A204.1 (cell line): ENCODE results near the gene POLR3E.
"Not testable (repeated sequence)": the region's sequence is repeated elsewhere in the genome, so short reads cannot be mapped to it uniquely, and the experiment has no call there.

Experiments
- FAIRE-seq: peaks from 2 replicates; lab custom pipeline; 2012; peaks lifted over from hg19 to GRCh38; lab: Jason Lieb, UNC

The POLR3E gene

GRCh38 chr16:22336581-22336980, 39.4 kb downstream of the POLR3E start:
- no peak for FAIRE-seq

- no peak for FAIRE-seq
These were observed 39.8 kb downstream of the POLR3E start for GRCh38 chr16:22337045-22337444.

DNA sequence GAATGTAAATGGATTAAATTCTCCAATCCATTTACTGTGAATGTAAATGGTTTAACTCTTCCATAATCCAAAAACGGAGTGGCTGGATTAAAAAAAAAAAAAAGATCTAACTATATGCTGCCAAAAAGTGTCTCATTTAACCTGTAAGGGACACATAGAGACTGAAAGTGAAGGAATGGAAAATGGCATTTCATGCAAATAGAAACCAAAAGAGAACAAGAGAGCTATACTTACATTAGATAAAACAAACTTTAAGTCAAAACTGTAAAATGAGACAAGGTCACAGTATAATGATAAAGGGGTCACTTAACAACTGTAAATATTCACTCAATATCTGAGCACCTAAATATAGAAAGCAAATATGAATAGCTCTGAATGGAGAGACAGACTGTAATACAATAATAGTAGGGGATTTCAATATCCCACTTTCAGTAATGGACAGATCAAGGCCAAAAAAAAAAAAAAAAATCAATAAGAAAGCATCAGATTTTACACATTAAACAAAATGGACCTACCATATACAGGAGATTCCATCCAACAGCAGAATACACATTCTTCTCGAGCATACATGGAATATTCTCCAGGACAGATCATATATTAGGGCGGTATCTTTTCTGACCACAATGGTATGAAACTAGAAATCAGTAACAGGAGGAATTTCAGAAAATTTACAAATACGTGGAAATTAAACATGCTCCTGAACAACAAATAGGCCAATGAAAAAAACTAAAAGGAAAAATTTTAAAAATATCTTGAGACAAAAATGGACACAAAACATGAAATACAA, 40.8 kb downstream of the POLR3E start:
- no peak for FAIRE-seq

DNA sequence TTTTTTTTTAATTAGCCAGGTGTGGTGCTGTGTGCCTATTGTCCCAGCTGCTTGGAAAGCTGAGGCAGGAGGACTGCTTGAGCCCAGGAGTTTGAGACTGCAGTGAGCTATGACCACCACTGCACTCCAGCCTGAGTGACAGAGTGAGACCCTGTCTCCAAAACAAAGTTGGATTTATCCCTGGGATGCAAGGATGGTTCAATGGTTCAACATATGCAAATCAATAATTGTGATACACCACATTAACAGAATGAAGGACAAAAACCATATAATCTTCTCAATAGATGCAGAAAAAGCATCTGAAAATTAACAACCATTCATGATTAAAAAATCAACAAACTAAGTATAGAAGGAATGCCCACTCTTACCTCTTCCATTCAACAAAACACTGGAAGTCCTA, 43.7 kb downstream of the POLR3E start:
- no peak for FAIRE-seq

GRCh38 chr16:22342082-22342481, 44.9 kb downstream of the POLR3E start:
- no peak for FAIRE-seq

DNA sequence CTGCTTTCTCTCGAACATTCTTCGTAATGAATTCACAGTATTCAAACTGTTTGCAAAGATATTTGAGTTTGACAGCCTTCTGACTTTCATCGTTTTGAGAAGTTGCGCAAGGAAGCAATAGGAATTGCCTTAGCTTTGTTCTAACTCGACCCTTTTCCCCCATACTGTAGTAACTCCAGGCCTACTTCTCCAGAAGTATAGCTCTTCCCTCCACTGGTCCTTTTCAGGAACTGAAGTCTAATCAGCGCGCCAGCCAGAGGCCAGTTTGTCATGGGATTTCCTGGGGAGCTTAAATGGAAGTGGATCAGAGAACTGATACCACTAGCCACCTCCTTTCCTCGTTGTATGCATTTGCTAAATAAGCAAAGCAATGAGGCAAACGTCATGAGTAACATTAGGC, 49.3 kb downstream of the POLR3E start:
- FAIRE-seq, result no peak

DNA sequence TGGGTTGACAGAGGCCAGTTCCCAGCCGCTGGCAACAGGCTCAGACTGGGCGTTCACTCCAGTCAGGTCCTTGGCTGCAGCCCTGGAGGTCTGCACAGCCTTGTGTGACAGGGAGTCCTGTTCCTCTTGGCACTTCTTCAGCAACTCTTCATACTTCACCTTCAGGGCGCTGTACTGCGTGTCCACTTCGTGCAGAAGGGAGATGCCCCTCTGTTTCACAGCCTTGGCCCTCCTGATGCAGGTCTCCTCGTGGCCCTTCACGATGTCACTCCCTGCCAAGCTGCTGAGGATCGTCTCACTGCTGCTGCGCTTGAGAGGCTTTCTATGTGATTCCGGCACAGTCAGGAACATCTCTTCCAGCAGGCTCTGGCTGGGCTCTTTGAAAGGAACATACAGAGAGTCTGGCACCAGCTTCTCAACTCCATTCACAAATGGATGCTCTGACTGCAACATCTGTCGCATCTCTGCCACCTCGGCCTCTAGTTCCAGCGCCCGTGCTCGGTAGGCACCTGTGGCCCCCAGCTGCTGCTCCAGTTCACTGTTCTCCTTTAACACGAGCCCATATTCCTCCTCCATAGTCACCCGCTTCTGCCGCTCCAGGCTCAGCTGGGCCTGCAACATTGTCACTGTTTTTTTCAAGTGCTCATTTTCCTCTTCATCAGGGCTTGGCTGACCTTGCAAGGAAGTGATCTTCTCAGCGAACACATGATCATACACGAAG, 50.1 kb downstream of the POLR3E start:
- FAIRE-seq, result no peak

- FAIRE-seq, result no peak
These were observed 51.1 kb downstream of the POLR3E start for GRCh38 chr16:22348291-22348690.

DNA sequence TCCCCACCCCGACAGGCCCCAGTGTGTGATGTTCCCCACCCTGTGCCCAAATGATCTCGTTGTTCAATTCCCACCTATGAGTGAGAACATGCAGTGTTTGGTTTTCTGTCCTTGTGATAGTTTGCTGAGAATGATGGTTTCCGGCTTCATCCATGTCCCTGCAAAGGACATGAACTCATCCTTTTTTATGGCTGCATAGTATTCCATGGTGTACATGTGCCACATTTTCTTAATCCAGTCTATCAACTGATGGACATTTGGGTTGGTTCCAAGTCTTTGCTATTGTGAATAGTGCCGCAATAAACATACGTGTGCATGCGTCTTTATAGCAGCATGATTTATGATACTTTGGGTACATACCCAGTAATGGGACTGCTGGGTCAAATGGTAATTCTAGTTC, 53.8 kb downstream of the POLR3E start:
- FAIRE-seq, result not testable (repeated sequence)

- FAIRE-seq, result no peak
These were observed 54.9 kb downstream of the POLR3E start for GRCh38 chr16:22352140-22352539.

- no peak for FAIRE-seq
These were observed 55.5 kb downstream of the POLR3E start for GRCh38 chr16:22352723-22353122.

GRCh38 chr16:22353191-22353919, 56.1 kb downstream of the POLR3E start:
- no peak for FAIRE-seq

DNA sequence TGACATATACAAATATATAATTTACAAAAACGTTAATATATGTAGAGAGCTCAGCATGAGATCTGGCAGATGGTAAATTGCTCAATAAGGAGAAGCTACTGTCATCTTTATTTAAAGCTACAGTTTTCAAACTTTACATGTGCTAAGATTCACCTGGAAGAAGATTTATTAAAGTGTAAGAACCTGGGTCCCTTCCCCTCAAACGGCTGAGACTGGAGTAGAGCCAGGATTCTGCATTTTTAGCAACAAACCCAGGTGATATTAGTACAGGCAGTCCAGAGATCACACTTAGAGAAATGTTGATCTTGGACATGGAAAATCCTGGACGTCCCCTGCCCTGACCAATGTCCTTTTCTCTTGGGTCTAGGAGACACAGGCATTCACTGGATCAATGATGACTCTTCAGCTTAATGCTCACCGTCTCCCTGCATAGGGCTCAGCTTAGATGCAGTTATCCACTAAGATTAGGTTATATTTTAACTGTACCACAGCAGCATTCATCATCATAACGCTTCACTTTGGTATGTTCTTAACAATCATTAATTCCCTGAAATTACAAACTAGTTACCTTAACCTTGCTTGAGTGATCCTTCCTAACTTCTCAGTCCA, 56.8 kb downstream of the POLR3E start:
- FAIRE-seq, result no peak

DNA sequence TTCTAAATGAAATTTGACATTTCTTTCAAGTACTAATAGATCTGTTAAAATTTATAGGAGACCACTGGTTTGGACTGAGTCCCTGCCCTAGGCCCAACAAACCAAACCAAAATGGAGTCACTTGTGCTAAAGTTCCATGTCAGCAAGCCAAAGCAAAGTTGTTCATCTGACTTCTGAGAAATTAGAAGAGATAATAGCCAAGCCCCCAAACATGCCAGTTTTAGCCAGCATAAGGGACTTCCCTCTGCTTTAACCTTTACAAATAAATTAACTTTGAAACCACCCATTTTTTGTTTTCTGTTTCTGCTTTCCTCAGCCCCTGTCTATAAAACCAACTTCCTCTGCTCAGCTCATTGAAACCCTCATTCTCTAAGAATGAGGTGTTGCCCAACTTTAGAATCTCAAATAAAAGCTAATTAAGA, 58.3 kb downstream of the POLR3E start:
- no peak for FAIRE-seq

DNA sequence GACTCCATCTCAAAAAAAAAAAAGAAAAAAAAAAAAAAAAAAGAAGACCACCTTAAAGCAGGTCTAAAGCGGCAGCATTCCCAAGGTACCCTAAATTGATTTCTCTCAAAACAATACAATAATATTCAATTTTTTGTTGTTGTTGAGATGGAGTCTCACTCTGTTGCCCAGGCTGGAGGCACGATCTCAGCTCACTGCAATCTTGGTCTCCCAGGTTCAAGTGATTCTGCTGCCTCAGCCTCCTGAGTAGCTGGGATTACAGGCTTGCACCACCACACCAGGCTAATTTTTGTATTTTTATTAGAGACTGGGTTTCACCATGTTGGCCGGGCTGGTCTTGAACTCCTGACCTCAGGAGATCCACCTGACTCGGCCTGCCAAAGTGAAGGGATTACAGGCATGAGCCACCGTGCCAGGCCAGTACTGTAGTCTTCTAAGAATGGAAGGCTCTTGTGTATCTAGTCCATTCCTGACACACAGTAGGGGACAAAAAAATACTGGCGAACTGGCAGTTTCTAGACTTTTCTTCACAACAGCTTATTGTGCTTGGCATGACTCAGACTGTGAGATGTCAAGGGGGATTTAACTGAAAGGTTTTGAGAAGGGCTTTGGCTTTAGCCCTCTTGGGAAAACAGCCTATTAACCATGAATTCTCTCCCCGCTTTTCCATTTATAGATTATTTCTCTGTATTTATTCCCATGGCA, 59.9 kb downstream of the POLR3E start:
- no peak for FAIRE-seq

DNA sequence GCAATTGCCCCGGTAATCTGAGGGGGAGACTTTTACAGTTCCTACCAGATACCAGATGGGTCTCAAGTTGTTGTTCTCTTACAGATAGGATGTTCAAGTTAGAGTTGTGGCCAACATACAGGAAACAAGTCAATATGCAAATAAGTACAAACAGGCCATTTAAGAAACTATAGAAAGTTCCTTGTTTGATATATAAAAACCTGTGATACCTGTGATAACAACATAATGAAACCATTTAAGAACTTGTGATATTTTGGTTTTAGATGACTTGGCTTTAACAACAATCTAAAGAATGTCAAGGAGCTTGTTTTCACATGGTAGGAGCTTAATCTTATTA, 60.4 kb downstream of the POLR3E start:
- no peak for FAIRE-seq

DNA sequence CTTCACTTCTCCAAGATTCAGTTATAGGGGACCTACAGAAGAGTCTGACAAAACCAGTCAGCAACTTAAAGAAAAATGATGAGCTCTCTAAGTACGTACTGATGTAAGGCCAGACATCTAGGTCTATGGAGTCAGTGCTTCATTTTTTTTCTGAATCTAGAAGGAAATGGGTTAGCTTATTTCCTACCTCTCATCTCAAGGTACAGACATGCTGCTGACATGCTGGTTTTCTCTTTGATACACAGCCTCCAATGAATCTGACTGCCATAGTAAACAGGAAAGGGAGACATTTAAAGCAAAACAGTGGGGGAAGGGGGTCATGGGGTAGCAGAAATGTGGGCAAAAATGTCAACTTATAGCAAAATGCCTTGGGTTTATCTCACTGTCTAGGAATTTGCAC, 60.8 kb downstream of the POLR3E start:
- no peak for FAIRE-seq

GRCh38 chr16:22359679-22360078, 62.5 kb downstream of the POLR3E start:
- no peak for FAIRE-seq

DNA sequence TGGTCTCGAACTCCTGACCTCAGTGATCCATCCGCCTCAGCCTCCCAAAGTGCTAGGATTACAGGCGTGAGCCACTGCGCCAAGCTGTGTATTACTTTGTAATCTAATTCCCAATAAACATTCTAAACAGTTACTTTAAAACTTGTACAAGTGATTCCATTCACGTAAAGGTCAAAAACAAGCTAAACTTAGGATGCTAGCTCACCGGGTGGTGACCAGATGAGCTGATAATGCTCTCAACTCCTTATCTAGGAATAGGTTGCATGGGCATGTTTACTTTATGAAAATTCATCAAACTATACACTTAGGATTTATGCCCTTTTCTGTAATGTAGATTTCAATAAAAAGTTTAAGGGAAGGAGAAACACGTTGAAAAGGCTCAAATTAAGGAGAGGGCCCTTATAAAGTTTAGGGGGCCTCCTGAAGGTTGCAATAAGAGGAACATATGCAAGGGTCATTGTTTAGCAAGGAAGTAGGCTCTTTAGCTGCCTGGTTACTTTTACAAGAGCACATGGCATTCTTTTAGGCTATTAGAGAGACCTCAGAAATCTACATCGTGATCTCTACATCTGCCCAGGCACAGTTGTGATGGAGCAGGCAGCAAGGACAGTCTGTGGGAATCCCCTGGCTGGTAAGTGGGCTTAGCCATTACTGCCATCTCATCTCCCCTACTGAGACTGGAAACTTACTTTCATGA, 63.9 kb downstream of the POLR3E start:
- no peak for FAIRE-seq

GRCh38 chr16:22364241-22364640, 67.0 kb downstream of the POLR3E start:
- FAIRE-seq, result no peak

- FAIRE-seq, result no peak
These were observed 69.2 kb downstream of the POLR3E start for GRCh38 chr16:22366371-22366770.

DNA sequence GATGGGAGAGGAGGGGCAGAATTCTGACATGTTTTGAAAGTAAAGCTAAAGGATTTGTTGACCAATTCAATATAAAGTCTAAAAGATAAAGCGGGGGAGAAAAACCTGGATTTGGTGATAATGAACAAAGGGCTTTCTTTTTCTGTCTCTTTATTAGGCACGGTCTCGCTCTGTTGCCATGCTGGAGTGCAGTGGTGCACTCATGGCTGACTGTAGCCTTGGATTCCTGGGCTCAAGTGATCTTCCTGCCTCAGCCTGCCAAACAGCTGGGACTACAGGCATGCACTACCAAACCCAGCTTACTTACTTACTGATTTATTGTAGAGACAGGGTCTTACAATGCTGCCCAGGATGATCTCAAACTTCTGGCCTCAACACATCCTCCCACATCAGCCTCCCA, 69.7 kb downstream of the POLR3E start:
- FAIRE-seq, result no peak
